AG04450 (cell line): ENCODE data around the gene EPB41L4A. TPM values are rescaled to one million over a fixed set of nuclear protein-coding genes. Genes with fewer than 3 reads are reported as not detected.

Source experiments
- CTCF ChIA-PET: fragments of 300-600, 350-600 bp; formaldehyde crosslinking; extraction: SDS; loops from one replicate; lab custom pipeline; 2022; ENCODE audit warnings: antibody characterized with exemption, inconsistent platforms; lab: Charles Lee
- POLR2A ChIA-PET: fragments of 350-600 bp; formaldehyde crosslinking; extraction: SDS; loops from one replicate; lab custom pipeline; 2021; ENCODE audit warnings: antibody characterized with exemption, inconsistent platforms; lab: Yijun Ruan, JAX
- DNase-seq: peaks from one replicate; pipeline ENCODE4 v3.0.0-alpha.2; 2011; ENCODE audit warnings: low read depth, low spot score
- H3K27ac ChIP-seq: one replicate; pipeline ENCODE4 v1.5.1; 2012; ENCODE audit warnings: low read depth, low read length, control low read depth
- H3K27me3 ChIP-seq: one replicate; pipeline ENCODE4 v1.6.0; 2012; ENCODE audit warnings: low read length; ENCODE audit not compliant: control insufficient read depth, insufficient read depth
- H3K4me3 ChIP-seq: 2 replicates; pipeline ENCODE4 v1.5.1; 2011; ENCODE audit warnings: mild to moderate bottlenecking, low read depth, low read length, control low read depth
- H3K9me3 ChIP-seq: 2 replicates; pipeline ENCODE4 v1.5.1; 2012; ENCODE audit warnings: low read length; ENCODE audit not compliant: control insufficient read depth, insufficient read depth
- polyA plus RNA-seq: library from polyadenylated mRNA; depleted of rRNA; stranded (reverse); fragments of >200 nt; gene quantifications from 2 replicates; pipeline ENCODE4 v1.2.3, GENCODE V29; 2011
- TF ChIP-seq, protein P1 (sequence below): IDR thresholded peaks from 2 replicates; pipeline ENCODE4 v1.5.1; 2011; ENCODE audit warnings: low read depth, low read length, control low read depth, inconsistent platforms

The EPB41L4A gene
- polyA plus RNA-seq, 1 experiment: not detected

DNA sequence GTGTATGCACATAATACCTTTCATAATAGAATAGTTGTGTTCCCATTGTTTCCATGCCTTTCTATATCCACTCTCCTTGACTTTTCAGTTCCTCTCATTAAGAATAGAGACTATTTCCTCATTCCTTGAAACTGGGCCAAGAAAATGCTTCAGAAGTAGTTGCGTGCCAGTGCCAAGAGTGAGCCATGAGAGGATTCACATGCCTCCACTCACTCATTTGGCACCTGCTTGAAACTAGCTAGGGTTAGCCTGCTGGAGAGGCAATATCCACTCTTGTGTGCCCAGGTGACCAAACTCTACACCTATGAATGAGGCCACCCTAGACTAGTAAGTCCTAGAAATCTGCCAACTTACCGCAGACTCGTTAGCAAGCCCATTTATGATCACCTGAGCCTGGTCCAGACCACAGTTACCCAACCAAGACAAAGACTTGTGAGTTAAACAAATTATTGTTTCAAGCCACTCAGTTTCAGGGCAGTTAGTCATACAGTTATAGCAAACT lies 276.3 kb downstream of the EPB41L4A start:
- DNase-seq: no peak
- H3K27me3 ChIP-seq: no peaks in the 10 kb centered on the region
- no peak overlapping the region for H3K4me3 ChIP-seq
- TF ChIP-seq, protein P1, sequence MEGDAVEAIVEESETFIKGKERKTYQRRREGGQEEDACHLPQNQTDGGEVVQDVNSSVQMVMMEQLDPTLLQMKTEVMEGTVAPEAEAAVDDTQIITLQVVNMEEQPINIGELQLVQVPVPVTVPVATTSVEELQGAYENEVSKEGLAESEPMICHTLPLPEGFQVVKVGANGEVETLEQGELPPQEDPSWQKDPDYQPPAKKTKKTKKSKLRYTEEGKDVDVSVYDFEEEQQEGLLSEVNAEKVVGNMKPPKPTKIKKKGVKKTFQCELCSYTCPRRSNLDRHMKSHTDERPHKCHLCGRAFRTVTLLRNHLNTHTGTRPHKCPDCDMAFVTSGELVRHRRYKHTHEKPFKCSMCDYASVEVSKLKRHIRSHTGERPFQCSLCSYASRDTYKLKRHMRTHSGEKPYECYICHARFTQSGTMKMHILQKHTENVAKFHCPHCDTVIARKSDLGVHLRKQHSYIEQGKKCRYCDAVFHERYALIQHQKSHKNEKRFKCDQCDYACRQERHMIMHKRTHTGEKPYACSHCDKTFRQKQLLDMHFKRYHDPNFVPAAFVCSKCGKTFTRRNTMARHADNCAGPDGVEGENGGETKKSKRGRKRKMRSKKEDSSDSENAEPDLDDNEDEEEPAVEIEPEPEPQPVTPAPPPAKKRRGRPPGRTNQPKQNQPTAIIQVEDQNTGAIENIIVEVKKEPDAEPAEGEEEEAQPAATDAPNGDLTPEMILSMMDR: no peak
- H3K27ac ChIP-seq: no peak overlapping the region
- no peaks in the 10 kb centered on the region for H3K9me3 ChIP-seq
- POLR2A ChIA-PET: no interaction called here
- CTCF ChIA-PET: interaction anchor here (1.1 kb wide), 1 partner anchor 611 kb away, joined by 6 read pairs; no protein-coding TSS in a partner anchor

DNA sequence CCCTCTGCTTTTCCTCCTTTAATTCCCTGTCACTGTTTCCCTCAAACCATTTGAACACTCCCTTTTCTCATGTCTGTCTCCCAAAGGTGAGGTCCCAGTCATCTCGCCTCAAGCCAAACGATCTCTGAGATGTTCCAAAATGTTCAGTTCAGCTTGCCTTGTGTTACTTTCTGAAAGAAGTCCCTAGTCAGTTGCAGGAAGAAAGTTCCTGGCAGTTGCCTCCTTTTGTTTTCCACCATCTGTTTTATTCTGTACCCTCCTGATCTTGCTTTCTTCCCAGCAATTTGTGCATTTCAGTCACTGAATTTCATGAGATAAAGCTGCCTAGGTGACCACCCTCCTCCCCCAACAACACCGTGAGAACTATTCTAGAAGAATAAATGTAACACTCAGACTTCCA lies 277.5 kb downstream of the EPB41L4A start:
- TF ChIP-seq, protein P1: no peak
- Histone ChIP-seq H3K4me3 (no peak overlapping the region), H3K27me3 (no peaks in the 10 kb centered on the region), H3K27ac (no peak overlapping the region), H3K9me3 (no peaks in the 10 kb centered on the region)
- CTCF ChIA-PET: interaction anchor here (1.1 kb wide), 1 partner anchor 610 kb away, joined by 6 read pairs; no protein-coding TSS in a partner anchor
- POLR2A ChIA-PET: interaction anchor here (0.5 kb wide), 1 partner anchor 392 kb away, joined by 3 read pairs; no protein-coding TSS in a partner anchor
- DNase-seq: no peak

DNA sequence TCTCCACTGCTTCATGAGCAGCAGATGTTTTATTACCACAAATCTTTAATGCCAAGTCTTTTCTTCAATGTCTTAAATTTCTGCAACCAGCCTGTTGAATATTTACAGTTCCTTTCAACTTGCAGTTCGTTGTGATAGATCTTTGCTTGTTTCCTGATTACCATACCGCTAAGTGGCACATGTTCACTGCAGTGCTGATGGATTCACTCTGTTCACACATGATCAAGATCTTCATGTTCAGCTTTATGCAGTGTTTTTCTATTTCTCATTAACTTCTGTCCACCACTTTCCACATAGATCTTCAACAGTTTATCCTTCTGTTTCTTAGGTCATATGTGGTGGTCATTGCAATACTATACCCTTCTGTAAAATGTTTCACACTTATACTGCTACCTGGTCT lies 280.6 kb downstream of the EPB41L4A start:
- Histone ChIP-seq H3K27ac (no peak overlapping the region), H3K4me3 (no peak overlapping the region), H3K27me3 (no peaks in the 10 kb centered on the region), H3K9me3 (no peaks in the 10 kb centered on the region)
- CTCF ChIA-PET: interaction anchor here (0.6 to 1.0 kb wide), 3 partner anchors 170 to 607 kb away, joined by 3 to 4 read pairs (median 4); no protein-coding TSS in a partner anchor
- TF ChIP-seq, protein P1: no peak
- POLR2A ChIA-PET: interaction anchor here (0.6 kb wide), 1 partner anchor 21 kb away, joined by 4 read pairs; no protein-coding TSS in a partner anchor
- no peak for DNase-seq

DNA sequence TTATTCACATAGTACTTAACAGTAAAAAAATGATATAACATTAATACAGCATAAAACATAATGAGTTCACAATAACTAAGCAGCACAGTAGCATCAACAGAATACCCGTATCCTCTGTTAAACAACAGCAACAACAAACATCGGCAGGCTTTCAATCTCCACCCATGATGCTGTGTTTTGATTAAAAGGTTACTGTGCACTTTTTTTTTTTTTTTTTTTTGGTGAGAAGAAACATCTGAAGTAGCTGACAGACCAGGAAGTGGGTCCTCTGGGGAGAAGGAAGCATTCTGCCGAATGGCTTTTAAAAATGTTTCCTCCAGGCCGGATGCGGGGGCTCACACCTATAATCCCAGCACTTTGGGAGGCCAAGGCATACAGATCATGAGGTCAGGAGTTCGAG lies 282.3 kb downstream of the EPB41L4A start:
- Histone ChIP-seq H3K27ac (no peak overlapping the region), H3K9me3 (no peaks in the 10 kb centered on the region), H3K4me3 (no peak overlapping the region), H3K27me3 (no peaks in the 10 kb centered on the region)
- DNase-seq: no peak
- TF ChIP-seq, protein P1: no peak
- ChIA-PET POLR2A (no interaction called here), CTCF (interaction anchor here (0.6 kb wide), 1 partner anchor 711 kb away, joined by 5 read pairs; no protein-coding TSS in a partner anchor)

DNA sequence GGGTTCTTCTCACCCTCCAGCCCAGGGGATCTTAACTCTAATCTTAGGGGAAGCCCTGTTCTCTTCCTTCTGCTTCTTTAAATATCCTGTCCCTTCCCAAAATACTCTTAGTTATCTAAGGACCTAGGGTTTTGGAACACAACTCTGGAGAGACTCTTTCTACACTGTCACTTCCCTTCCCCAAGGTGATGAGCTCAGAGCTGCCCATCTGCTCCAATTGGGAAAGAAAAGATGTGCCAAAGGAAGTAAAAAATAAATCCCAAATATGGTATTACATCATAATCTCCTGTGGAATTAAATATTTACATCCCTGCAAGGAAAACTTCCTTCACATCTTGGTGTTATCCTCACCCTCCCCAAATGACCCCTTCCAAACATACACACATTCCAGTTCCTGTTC lies 291.2 kb downstream of the EPB41L4A start:
- Histone ChIP-seq H3K9me3 (no peaks in the 10 kb centered on the region), H3K27me3 (no peaks in the 10 kb centered on the region), H3K27ac (no peak overlapping the region), H3K4me3 (no peak overlapping the region)
- TF ChIP-seq, protein P1: no peak
- POLR2A ChIA-PET: no interaction called here
- CTCF ChIA-PET: interaction anchor here (1.1 kb wide), 1 partner anchor 578 kb away, joined by 3 read pairs; no protein-coding TSS in a partner anchor
- no peak for DNase-seq
